HCT116 (cell line): Measurements from ENCODE around the gene LRP2. TPM values are rescaled to one million over a fixed set of nuclear protein-coding genes. Genes with fewer than 3 reads are reported as not detected.
A peak's percentile ranks its signal among the peaks of the same experiment; 100 is the strongest.

Experiments
- ATAC-seq: fragments of 200-7000 bp; cut with Tn5 transposase; 2 replicates; pipeline ENCODE4 v1.9.1; 2020; ENCODE audit warnings: mild to moderate bottlenecking, moderate library complexity
- BruUV-seq: library from RNA; stranded (reverse); fragments of 400-500 nt; replicated peaks from 2 replicates; lab custom pipeline; 2021; lab: Mats Ljungman, UMichigan
- CTCF ChIA-PET: fragments of 300-600 bp; sonication (Branson Sonifier 250); formaldehyde crosslinking; loops from one replicate; lab custom pipeline; 2021; ENCODE audit warnings: antibody characterized with exemption; lab: Charles Lee
- POLR2A ChIA-PET: fragments of 300-600, 350-600 bp; sonication (Branson Sonifier 250); formaldehyde crosslinking; loops from one replicate; lab custom pipeline; 2021; ENCODE audit warnings: antibody characterized with exemption; lab: Charles Lee
- RAD21 ChIA-PET, 2 experiments: fragments of 300-600 bp; sonication (Branson Sonifier 250); formaldehyde crosslinking; loops; one replicate each; lab custom pipeline; 2023; ENCODE audit warnings: low total read pairs in 2 of 2; ENCODE audit not compliant: uncharacterized antibody in 2 of 2, unreplicated experiment in 2 of 2, low non-redundant PET in 1 of 2; lab: Charles Lee
- DNase-seq: peaks from one replicate; pipeline ENCODE4 v3.0.0-alpha.2; 2010; ENCODE audit warnings: low read depth, low spot score
- H2AFZ ChIP-seq: fragments of 200-600 bp; shearing (Covaris generic), sonication (generic); 2 replicates; pipeline ENCODE4 v1.6.1; 2017; ENCODE audit warnings: low read depth, mixed run types, mixed read lengths, antibody characterized with exemption, low read length; ENCODE audit not compliant: poor library complexity, severe bottlenecking
- H3K27ac ChIP-seq: 2 replicates; pipeline ENCODE4 v1.5.1; 2012; ENCODE audit warnings: low read depth, low read length
- H3K27me3 ChIP-seq: fragments of 200-600 bp; sonication (generic); 2 replicates; pipeline ENCODE4 v1.6.1; 2016; ENCODE audit warnings: mixed run types, low read length, mixed read lengths; ENCODE audit not compliant: insufficient read depth
- H3K36me3 ChIP-seq, 2 experiments: fragments of 200-500 bp in 1 of 2; fragments of 200-600 bp in 1 of 2; sonication (Bioruptor generic) in 1 of 2; sonication (generic) in 1 of 2; 2 replicates each; pipeline versions ENCODE4 v1.5.1 to v1.6.1; 2014 to 2016; ENCODE audit warnings: low read length in 2 of 2, inconsistent platforms in 1 of 2, mixed read lengths in 1 of 2, mixed run types in 1 of 2; ENCODE audit not compliant: insufficient read depth in 2 of 2, control insufficient read depth in 1 of 2
- H3K4me1 ChIP-seq, 2 experiments: fragments of 200-600 bp in 1 of 2; sonication (generic) in 1 of 2; 2 replicates each; pipeline versions ENCODE4 v1.5.1 to v1.6.1; 2012 to 2017; ENCODE audit warnings: low read length in 2 of 2, inconsistent platforms in 1 of 2, mild to moderate bottlenecking in 1 of 2, mixed read lengths in 1 of 2, mixed run types in 1 of 2, moderate library complexity in 1 of 2; ENCODE audit not compliant: insufficient read depth in 2 of 2, control insufficient read depth in 1 of 2
- H3K4me2 ChIP-seq: fragments of 200-600 bp; sonication (generic); 2 replicates; pipeline ENCODE4 v1.6.1; 2017; ENCODE audit warnings: mixed run types, low read length, mixed read lengths
- H3K4me3 ChIP-seq, 2 experiments: fragments of 200-600 bp in 1 of 2; sonication (generic) in 1 of 2; replicated peaks in 1 of 2; 2 replicates each; pipeline ENCODE4 v1.5.1; 2011 to 2016; ENCODE audit warnings: low read length in 2 of 2, control low read depth in 1 of 2, low read depth in 1 of 2, mild to moderate bottlenecking in 1 of 2, mixed read lengths in 1 of 2, mixed run types in 1 of 2
- H3K79me2 ChIP-seq: fragments of 200-600 bp; sonication (generic); 2 replicates; pipeline ENCODE4 v1.6.1; 2017; ENCODE audit warnings: mild to moderate bottlenecking, mixed run types, low read length, moderate library complexity, mixed read lengths; ENCODE audit not compliant: insufficient read depth
- H3K9ac ChIP-seq: fragments of 200-600 bp; sonication (generic); 2 replicates; pipeline ENCODE4 v1.6.1; 2016; ENCODE audit warnings: low read length, mixed read lengths
- H3K9me2 ChIP-seq: fragments of 200-600 bp; sonication (generic), shearing (Covaris generic); 2 replicates; pipeline ENCODE4 v1.6.1; 2017; ENCODE audit warnings: mixed run types, mild to moderate bottlenecking, moderate library complexity; ENCODE audit not compliant: insufficient read depth
- H3K9me3 ChIP-seq, 2 experiments: fragments of 200-500 bp in 1 of 2; fragments of 200-600 bp in 1 of 2; sonication (Bioruptor generic) in 1 of 2; sonication (generic) in 1 of 2; 2 replicates each; pipeline ENCODE4 v1.6.1; 2014 to 2017; ENCODE audit warnings: low read length in 2 of 2, mixed read lengths in 2 of 2, inconsistent platforms in 1 of 2, low read depth in 1 of 2, mild to moderate bottlenecking in 1 of 2, mixed run types in 1 of 2, moderate library complexity in 1 of 2; ENCODE audit not compliant: control insufficient read depth in 1 of 2, insufficient read depth in 1 of 2
- H4K20me1 ChIP-seq: fragments of 200-600 bp; sonication (generic), shearing (Covaris generic); 2 replicates; pipeline ENCODE4 v1.6.1; 2017; ENCODE audit warnings: mixed run types, mild to moderate bottlenecking, moderate library complexity; ENCODE audit not compliant: insufficient read depth
- CBX3 ChIP-seq: IDR thresholded peaks from 2 replicates; pipeline ENCODE4 v1.6.1; 2012; ENCODE audit warnings: low read depth
- CEBPB ChIP-seq: IDR thresholded peaks from 2 replicates; pipeline ENCODE4 v1.6.1; 2012; ENCODE audit warnings: low read depth
- EGR1 ChIP-seq: IDR thresholded peaks from 2 replicates; pipeline ENCODE4 v1.6.1; 2012; ENCODE audit warnings: low read depth
- EZH2 ChIP-seq: fragments of 200-600 bp; sonication (generic); IDR thresholded peaks from 2 replicates; pipeline ENCODE4 v1.6.1; 2017; ENCODE audit warnings: antibody characterized with exemption, mixed run types
- EZH2phosphoT487 ChIP-seq: fragments of 200-600 bp; IDR thresholded peaks from 2 replicates; pipeline ENCODE4 v1.6.1; 2018; ENCODE audit warnings: antibody characterized with exemption, borderline replicate concordance
- FOSL1 ChIP-seq: IDR thresholded peaks from 2 replicates; pipeline ENCODE4 v1.6.1; 2012; ENCODE audit warnings: low read depth
- JUND ChIP-seq: IDR thresholded peaks from 2 replicates; pipeline ENCODE4 v1.6.1; 2012
- POLR2AphosphoS5 ChIP-seq: IDR thresholded peaks from 2 replicates; pipeline ENCODE4 v1.6.1; 2011; ENCODE audit warnings: mild to moderate bottlenecking, low read depth, low read length, moderate library complexity
- RAD21 ChIP-seq: IDR thresholded peaks from 2 replicates; pipeline ENCODE4 v1.6.1; 2012; ENCODE audit warnings: low read depth, mild to moderate bottlenecking
- SIN3A ChIP-seq: IDR thresholded peaks from 2 replicates; pipeline ENCODE4 v1.6.1; 2012; ENCODE audit warnings: low read depth
- SP1 ChIP-seq: IDR thresholded peaks from 2 replicates; pipeline ENCODE4 v1.6.1; 2012; ENCODE audit warnings: low read depth
- TCF7L2 ChIP-seq: IDR thresholded peaks from 2 replicates; pipeline ENCODE4 v1.7.0; 2011; ENCODE audit warnings: borderline replicate concordance, inconsistent platforms; ENCODE audit not compliant: insufficient read depth, insufficient read length; ENCODE audit errors: extremely low read depth
- YY1 ChIP-seq: IDR thresholded peaks from 2 replicates; pipeline ENCODE4 v1.6.1; 2011; ENCODE audit warnings: low read length, low read depth, moderate library complexity, mild to moderate bottlenecking; ENCODE audit not compliant: insufficient replicate concordance; ENCODE audit errors: extremely low read depth
- ZFX ChIP-seq: fragments of 450-650 bp; IDR thresholded peaks from 2 replicates; pipeline ENCODE4 v1.6.1; 2017
- ZNF274 ChIP-seq: fragments of 200-500 bp; sonication (Bioruptor generic); IDR thresholded peaks from 2 replicates; pipeline ENCODE4 v1.6.1; 2014; ENCODE audit warnings: mild to moderate bottlenecking, low read depth, low read length, inconsistent platforms
- intact Hi-C: fragments of 100-400 bp; cut with micrococcal nuclease; formaldehyde crosslinking; loops from 2 replicates; pipeline ENCODE4 v1.10.0; 2022
- total RNA-seq: library from RNA; stranded (reverse); gene quantifications from one replicate; pipeline ENCODE4 v1.2.1, GENCODE V29; 2021; ENCODE audit not compliant: unreplicated experiment
- TF ChIP-seq, protein P1 (sequence below): IDR thresholded peaks from 2 replicates; pipeline ENCODE4 v1.6.1; 2012
- TF ChIP-seq, protein P2 (sequence below), 3 experiments: fragments of 200-600 bp in 1 of 3; sonication (generic) in 1 of 3; IDR thresholded peaks in 2 of 3; conservative IDR thresholded peaks in 1 of 3; 2 replicates each; pipeline ENCODE4 v1.5.1; 2012 to 2017; ENCODE audit warnings: low read depth in 2 of 3, low read length in 2 of 3, antibody characterized with exemption in 1 of 3, borderline replicate concordance in 1 of 3, control low read depth in 1 of 3, mild to moderate bottlenecking in 1 of 3, mixed read lengths in 1 of 3, mixed run types in 1 of 3, moderate library complexity in 1 of 3; ENCODE audit not compliant: insufficient read depth in 1 of 3
- TF ChIP-seq, protein P3 (sequence below): IDR thresholded peaks from 2 replicates; pipeline ENCODE4 v1.6.1; 2012
- TF ChIP-seq, protein P4 (sequence below): IDR thresholded peaks from 2 replicates; pipeline ENCODE4 v1.6.1; 2012; ENCODE audit warnings: low read depth

LRP2 gene
- total RNA-seq, 1 experiment from 2014 or later = 0.20 TPM

DNA sequence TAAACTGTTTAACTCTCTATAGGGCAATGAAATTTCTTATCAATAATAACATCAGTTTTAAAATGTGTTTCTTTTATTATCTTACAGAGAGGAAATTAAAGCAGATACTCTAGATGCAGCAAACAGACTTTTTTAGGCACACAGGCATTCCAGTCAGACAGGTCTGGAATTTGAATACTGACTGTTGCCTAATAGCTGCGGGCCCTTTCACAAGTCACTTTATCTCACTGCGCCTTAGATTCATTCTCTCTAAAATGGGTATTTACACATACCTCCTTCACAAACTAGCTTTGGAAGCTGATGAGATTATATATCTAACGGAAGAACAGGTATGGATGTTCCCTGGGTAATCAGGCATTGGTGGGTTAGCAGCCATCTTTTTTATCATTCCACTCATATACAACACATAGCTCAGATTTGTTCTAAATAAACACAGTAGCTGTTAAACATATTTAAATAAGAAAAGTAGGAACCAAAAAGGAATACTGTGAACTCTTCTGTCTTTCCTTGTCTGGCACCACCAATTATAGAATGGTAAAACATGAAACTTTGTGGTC, 104.2 kb downstream of the LRP2 start:
- ATAC-seq (no peak), DNase-seq (no peak)
- Histone ChIP-seq H3K36me3 (no peaks in the 10 kb centered on the region), H3K79me2 (no peaks in the 10 kb centered on the region), H3K27me3 (no peaks in the 10 kb centered on the region), H3K4me2 (no peak overlapping the region), H3K9me3 (no peaks in the 10 kb centered on the region), H3K9me2 (no peaks in the 10 kb centered on the region), H3K9ac (no peak overlapping the region), H3K4me3 (no peak overlapping the region), H3K4me1 (peaks cover 4 to 5% of the 10 kb centered on the region in 2 experiments; a peak in 2 of 4 replicates), H3K27ac (no peak overlapping the region), H4K20me1 (no peaks in the 10 kb centered on the region), H2AFZ (peak overlapping the region; percentile 13)
- TF ChIP-seq CBX3 (no peak), TCF7L2 (no peak), CEBPB (no peak), SP1 (no peak), RAD21 (no peak), FOSL1 (no peak), POLR2AphosphoS5 (no peak), ZFX (no peak), YY1 (no peak), SIN3A (no peak), EZH2 (no peak), ZNF274 (no peak), EGR1 (no peak), JUND (no peak), EZH2phosphoT487 (no peak)
- TF ChIP-seq, protein P1, sequence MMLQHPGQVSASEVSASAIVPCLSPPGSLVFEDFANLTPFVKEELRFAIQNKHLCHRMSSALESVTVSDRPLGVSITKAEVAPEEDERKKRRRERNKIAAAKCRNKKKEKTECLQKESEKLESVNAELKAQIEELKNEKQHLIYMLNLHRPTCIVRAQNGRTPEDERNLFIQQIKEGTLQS = no peak
- TF ChIP-seq, protein P2, sequence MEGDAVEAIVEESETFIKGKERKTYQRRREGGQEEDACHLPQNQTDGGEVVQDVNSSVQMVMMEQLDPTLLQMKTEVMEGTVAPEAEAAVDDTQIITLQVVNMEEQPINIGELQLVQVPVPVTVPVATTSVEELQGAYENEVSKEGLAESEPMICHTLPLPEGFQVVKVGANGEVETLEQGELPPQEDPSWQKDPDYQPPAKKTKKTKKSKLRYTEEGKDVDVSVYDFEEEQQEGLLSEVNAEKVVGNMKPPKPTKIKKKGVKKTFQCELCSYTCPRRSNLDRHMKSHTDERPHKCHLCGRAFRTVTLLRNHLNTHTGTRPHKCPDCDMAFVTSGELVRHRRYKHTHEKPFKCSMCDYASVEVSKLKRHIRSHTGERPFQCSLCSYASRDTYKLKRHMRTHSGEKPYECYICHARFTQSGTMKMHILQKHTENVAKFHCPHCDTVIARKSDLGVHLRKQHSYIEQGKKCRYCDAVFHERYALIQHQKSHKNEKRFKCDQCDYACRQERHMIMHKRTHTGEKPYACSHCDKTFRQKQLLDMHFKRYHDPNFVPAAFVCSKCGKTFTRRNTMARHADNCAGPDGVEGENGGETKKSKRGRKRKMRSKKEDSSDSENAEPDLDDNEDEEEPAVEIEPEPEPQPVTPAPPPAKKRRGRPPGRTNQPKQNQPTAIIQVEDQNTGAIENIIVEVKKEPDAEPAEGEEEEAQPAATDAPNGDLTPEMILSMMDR (IDR thresholded peaks at IDR 0.05 in 2 of 3, conservative IDR thresholded peaks at IDR 0.05 in 1 of 3; ENCODE audit: borderline replicate concordance in 1 of 3, insufficient read depth in 1 of 3, low read depth in 2 of 3, low read length in 2 of 3) = no peak
- TF ChIP-seq, protein P3, sequence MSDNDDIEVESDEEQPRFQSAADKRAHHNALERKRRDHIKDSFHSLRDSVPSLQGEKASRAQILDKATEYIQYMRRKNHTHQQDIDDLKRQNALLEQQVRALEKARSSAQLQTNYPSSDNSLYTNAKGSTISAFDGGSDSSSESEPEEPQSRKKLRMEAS = no peak
- TF ChIP-seq, protein P4, sequence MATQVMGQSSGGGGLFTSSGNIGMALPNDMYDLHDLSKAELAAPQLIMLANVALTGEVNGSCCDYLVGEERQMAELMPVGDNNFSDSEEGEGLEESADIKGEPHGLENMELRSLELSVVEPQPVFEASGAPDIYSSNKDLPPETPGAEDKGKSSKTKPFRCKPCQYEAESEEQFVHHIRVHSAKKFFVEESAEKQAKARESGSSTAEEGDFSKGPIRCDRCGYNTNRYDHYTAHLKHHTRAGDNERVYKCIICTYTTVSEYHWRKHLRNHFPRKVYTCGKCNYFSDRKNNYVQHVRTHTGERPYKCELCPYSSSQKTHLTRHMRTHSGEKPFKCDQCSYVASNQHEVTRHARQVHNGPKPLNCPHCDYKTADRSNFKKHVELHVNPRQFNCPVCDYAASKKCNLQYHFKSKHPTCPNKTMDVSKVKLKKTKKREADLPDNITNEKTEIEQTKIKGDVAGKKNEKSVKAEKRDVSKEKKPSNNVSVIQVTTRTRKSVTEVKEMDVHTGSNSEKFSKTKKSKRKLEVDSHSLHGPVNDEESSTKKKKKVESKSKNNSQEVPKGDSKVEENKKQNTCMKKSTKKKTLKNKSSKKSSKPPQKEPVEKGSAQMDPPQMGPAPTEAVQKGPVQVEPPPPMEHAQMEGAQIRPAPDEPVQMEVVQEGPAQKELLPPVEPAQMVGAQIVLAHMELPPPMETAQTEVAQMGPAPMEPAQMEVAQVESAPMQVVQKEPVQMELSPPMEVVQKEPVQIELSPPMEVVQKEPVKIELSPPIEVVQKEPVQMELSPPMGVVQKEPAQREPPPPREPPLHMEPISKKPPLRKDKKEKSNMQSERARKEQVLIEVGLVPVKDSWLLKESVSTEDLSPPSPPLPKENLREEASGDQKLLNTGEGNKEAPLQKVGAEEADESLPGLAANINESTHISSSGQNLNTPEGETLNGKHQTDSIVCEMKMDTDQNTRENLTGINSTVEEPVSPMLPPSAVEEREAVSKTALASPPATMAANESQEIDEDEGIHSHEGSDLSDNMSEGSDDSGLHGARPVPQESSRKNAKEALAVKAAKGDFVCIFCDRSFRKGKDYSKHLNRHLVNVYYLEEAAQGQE = no peak
- RAD21 ChIA-PET = no interaction called here
- CTCF ChIA-PET = no interaction called here
- no TSS peak for BruUV-seq
- POLR2A ChIA-PET = no interaction called here
- intact Hi-C loops = no loop called here
